Activated CD8-positive, alpha-beta memory T cell treated with anti-CD3 and anti-CD28 coated beads, Interleukin-2, amount 10 ng/mL, durations not matched to agents 7 days and 5 days (primary cell): Measurements from ENCODE around the gene ZNF195. TPM values are rescaled to one million over a fixed set of nuclear protein-coding genes. Genes with fewer than 3 reads are reported as not detected.
"Not testable (repeated sequence)": the region's sequence is repeated elsewhere in the genome, so short reads cannot be mapped to it uniquely, and the experiment has no call there.

Experiments
- ATAC-seq: fragments of 150-1000 bp; cut with Tn5 transposase; one replicate; pipeline ENCODE4 v1.10.0; 2021; ENCODE audit warnings: moderate library complexity
- CTCF ChIA-PET: fragments of 350-600 bp; sonication (Branson Sonifier 250); formaldehyde crosslinking; loops from one replicate; lab custom pipeline; 2021; ENCODE audit warnings: antibody characterized with exemption; lab: Charles Lee
- DNase-seq: peaks from one replicate; pipeline ENCODE4 v3.0.0-alpha.2; 2020
- H3K27ac Mint-ChIP-seq: one replicate; pipeline ENCODE4 v1.8.0; 2021; ENCODE audit warnings: mild to moderate bottlenecking, mixed read lengths
- H3K27me3 Mint-ChIP-seq: one replicate; pipeline ENCODE4 v1.8.0; 2021; ENCODE audit warnings: mixed read lengths
- H3K36me3 Mint-ChIP-seq: one replicate; pipeline ENCODE4 v1.8.0; 2021; ENCODE audit warnings: mild to moderate bottlenecking, mixed read lengths
- H3K4me1 Mint-ChIP-seq: one replicate; pipeline ENCODE4 v1.8.0; 2021; ENCODE audit warnings: mixed read lengths
- H3K4me3 Mint-ChIP-seq: one replicate; pipeline ENCODE4 v1.8.0; 2021; ENCODE audit warnings: mild to moderate bottlenecking, moderate library complexity, mixed read lengths
- H3K9me3 Mint-ChIP-seq: one replicate; pipeline ENCODE4 v1.8.0; 2022; ENCODE audit warnings: low read depth, mixed read lengths
- total RNA-seq, 2 experiments: library from RNA; stranded (reverse); gene quantifications; one replicate each; pipeline ENCODE4 v1.2.3, GENCODE V29; 2021

ZNF195 gene
- total RNA-seq, 2 experiments from 2014 or later = 39.1 to 43.1 TPM

- not testable (repeated sequence) for H3K27ac Mint-ChIP-seq, H3K4me3 Mint-ChIP-seq
- CTCF ChIA-PET = interaction anchor here (1.1 kb wide), 1 partner anchor 14 kb away, joined by 3 read pairs; no protein-coding TSS in a partner anchor
Measured at GRCh38 chr11:3394956-3395355, 16.0 kb upstream of the ZNF195 start.

GRCh38 chr11:3393450-3393849, 14.5 kb upstream of the ZNF195 start:
- peaks cover 17% of the 10 kb centered on the region for H3K27me3 Mint-ChIP-seq

More at GRCh38 chr11:3394956-3395355, 16.0 kb upstream of the ZNF195 start:
- not testable (repeated sequence) for DNase-seq, H3K36me3 Mint-ChIP-seq, H3K9me3 Mint-ChIP-seq, ATAC-seq, H3K4me1 Mint-ChIP-seq
- H3K27me3 Mint-ChIP-seq = peaks cover 17% of the 10 kb centered on the region

GRCh38 chr11:3382613-3383285, 3.8 kb upstream of the ZNF195 start:
- Mint-ChIP-seq H3K9me3 (peaks cover 4% of the 10 kb centered on the region), H3K27ac (no peak overlapping the region), H3K4me1 (peaks cover 14% of the 10 kb centered on the region), H3K36me3 (peaks cover 5% of the 10 kb centered on the region), H3K27me3 (peaks cover 5% of the 10 kb centered on the region), H3K4me3 (no peak overlapping the region)
- DNase-seq (no peak), ATAC-seq (no peak)
- CTCF ChIA-PET = no interaction called here

More at GRCh38 chr11:3393450-3393849, 14.5 kb upstream of the ZNF195 start:
- H3K4me1 Mint-ChIP-seq, H3K27ac Mint-ChIP-seq, DNase-seq, H3K9me3 Mint-ChIP-seq, ATAC-seq, H3K36me3 Mint-ChIP-seq, CTCF ChIA-PET, H3K4me3 Mint-ChIP-seq: not testable (repeated sequence)

- CTCF ChIA-PET = interaction anchor here (1.7 kb wide), 1 partner anchor 26 kb away, joined by 8 read pairs; no protein-coding TSS in a partner anchor
Measured at GRCh38 chr11:3381794-3382193, 2.8 kb upstream of the ZNF195 start.

GRCh38 chr11:3380706-3381545, 2.0 kb upstream of the ZNF195 start:
- ATAC-seq = no peak
- Mint-ChIP-seq H3K9me3 (peaks cover 5% of the 10 kb centered on the region), H3K4me1 (peaks cover 31% of the 10 kb centered on the region), H3K27me3 (peaks cover 3% of the 10 kb centered on the region), H3K27ac (no peak overlapping the region), H3K4me3 (no peak overlapping the region), H3K36me3 (peaks cover 23% of the 10 kb centered on the region)
- CTCF ChIA-PET = interaction anchor here (1.4 to 1.7 kb wide), 2 partner anchors 16 to 27 kb away, joined by 4 to 8 read pairs; no protein-coding TSS in a partner anchor
- DNase-seq = no peak

More at GRCh38 chr11:3381794-3382193, 2.8 kb upstream of the ZNF195 start:
- Mint-ChIP-seq H3K27me3 (peaks cover 5% of the 10 kb centered on the region), H3K4me3 (no peak overlapping the region), H3K27ac (no peak overlapping the region), H3K9me3 (peaks cover 8% of the 10 kb centered on the region), H3K36me3 (peaks cover 14% of the 10 kb centered on the region), H3K4me1 (peaks cover 24% of the 10 kb centered on the region)
- DNase-seq (no peak), ATAC-seq (no peak)

GRCh38 chr11:3375552-3375951, 3.4 kb downstream of the ZNF195 start:
- ATAC-seq = no peak
- Mint-ChIP-seq H3K4me1 (peaks cover 34% of the 10 kb centered on the region), H3K4me3 (no peak overlapping the region), H3K27ac (no peak overlapping the region), H3K36me3 (peaks cover 75% of the 10 kb centered on the region), H3K9me3 (peaks cover 26% of the 10 kb centered on the region), H3K27me3 (no peaks in the 10 kb centered on the region)
- DNase-seq = no peak
- CTCF ChIA-PET = interaction anchor here (0.6 kb wide), 1 partner anchor 504 kb away, joined by 3 read pairs; no protein-coding TSS in a partner anchor

GRCh38 chr11:3370311-3370870, 8.6 kb downstream of the ZNF195 start:
- CTCF ChIA-PET = interaction anchor here (2.3 kb wide), 1 partner anchor 39 kb away, joined by 6 read pairs; no protein-coding TSS in a partner anchor
- no peak for DNase-seq
- no peaks in the 10 kb centered on the region for H3K27me3 Mint-ChIP-seq

GRCh38 chr11:3369366-3369765, 9.6 kb downstream of the ZNF195 start:
- peaks cover 93% of the 10 kb centered on the region for H3K36me3 Mint-ChIP-seq
- DNase-seq (no peak), ATAC-seq (no peak)
- peaks cover 5% of the 10 kb centered on the region for H3K4me1 Mint-ChIP-seq
- H3K27ac Mint-ChIP-seq = no peak overlapping the region
- CTCF ChIA-PET = interaction anchor here (1.3 to 2.3 kb wide), 2 partner anchors 10 to 40 kb away, joined by 4 to 6 read pairs; partner anchors contain the start of gene ZNF195
- H3K9me3 Mint-ChIP-seq = peaks cover 40% of the 10 kb centered on the region
- no peak overlapping the region for H3K4me3 Mint-ChIP-seq
- H3K27me3 Mint-ChIP-seq = no peaks in the 10 kb centered on the region

More at GRCh38 chr11:3370311-3370870, 8.6 kb downstream of the ZNF195 start:
- Mint-ChIP-seq H3K4me1 (peaks cover 1% of the 10 kb centered on the region), H3K9me3 (peaks cover 32% of the 10 kb centered on the region), H3K27ac (no peak overlapping the region), H3K4me3 (no peak overlapping the region), H3K36me3 (peaks cover 92% of the 10 kb centered on the region)
- no peak for ATAC-seq

- ATAC-seq = no peak
- Mint-ChIP-seq H3K27ac (no peak overlapping the region), H3K4me1 (peaks cover 5% of the 10 kb centered on the region), H3K36me3 (peaks cover 93% of the 10 kb centered on the region), H3K27me3 (no peaks in the 10 kb centered on the region), H3K9me3 (peaks cover 45% of the 10 kb centered on the region), H3K4me3 (no peak overlapping the region)
- no peak for DNase-seq
- CTCF ChIA-PET = interaction anchor here (2.3 kb wide), 1 partner anchor 41 kb away, joined by 6 read pairs; no protein-coding TSS in a partner anchor
Measured at GRCh38 chr11:3368199-3368598, 10.7 kb downstream of the ZNF195 start.

- Mint-ChIP-seq H3K9me3 (peaks cover 48% of the 10 kb centered on the region), H3K4me1 (peaks cover 5% of the 10 kb centered on the region), H3K36me3 (peaks cover 93% of the 10 kb centered on the region), H3K4me3 (no peak overlapping the region), H3K27me3 (no peaks in the 10 kb centered on the region), H3K27ac (no peak overlapping the region)
- DNase-seq (no peak), ATAC-seq (no peak)
- CTCF ChIA-PET = no interaction called here
Measured at GRCh38 chr11:3367221-3367620, 11.7 kb downstream of the ZNF195 start.

- peaks cover 79% of the 10 kb centered on the region for H3K36me3 Mint-ChIP-seq
- H3K27ac Mint-ChIP-seq = no peak overlapping the region
- peaks cover 66% of the 10 kb centered on the region for H3K9me3 Mint-ChIP-seq
- no peaks in the 10 kb centered on the region for H3K4me1 Mint-ChIP-seq
- DNase-seq (no peak), ATAC-seq (no peak)
- CTCF ChIA-PET = interaction anchor here (1.0 kb wide), 1 partner anchor 50 kb away, joined by 3 read pairs; no protein-coding TSS in a partner anchor
- H3K4me3 Mint-ChIP-seq = no peak overlapping the region
- no peaks in the 10 kb centered on the region for H3K27me3 Mint-ChIP-seq
Measured at GRCh38 chr11:3359092-3359824, 19.7 kb downstream of the ZNF195 start.

GRCh38 chr11:3357994-3358676, 20.8 kb downstream of the ZNF195 start:
- Mint-ChIP-seq H3K4me1 (no peaks in the 10 kb centered on the region), H3K27ac (no peak overlapping the region), H3K9me3 (peaks cover 58% of the 10 kb centered on the region), H3K36me3 (peaks cover 68% of the 10 kb centered on the region), H3K4me3 (no peak overlapping the region), H3K27me3 (no peaks in the 10 kb centered on the region)
- CTCF ChIA-PET = no interaction called here
- no peak for DNase-seq
- no peak for ATAC-seq
